ENCODE results near the gene PTPRD. TPM values are rescaled to one million over a fixed set of nuclear protein-coding genes. Genes with fewer than 3 reads are reported as not detected.
A peak's percentile ranks its signal among the peaks of the same experiment; 100 is the strongest.

PTPRD gene
- total and polyA plus RNA-seq, 3 experiments from 2014 or later = 0.02 to 0.04 TPM; not detected in 1

DNA sequence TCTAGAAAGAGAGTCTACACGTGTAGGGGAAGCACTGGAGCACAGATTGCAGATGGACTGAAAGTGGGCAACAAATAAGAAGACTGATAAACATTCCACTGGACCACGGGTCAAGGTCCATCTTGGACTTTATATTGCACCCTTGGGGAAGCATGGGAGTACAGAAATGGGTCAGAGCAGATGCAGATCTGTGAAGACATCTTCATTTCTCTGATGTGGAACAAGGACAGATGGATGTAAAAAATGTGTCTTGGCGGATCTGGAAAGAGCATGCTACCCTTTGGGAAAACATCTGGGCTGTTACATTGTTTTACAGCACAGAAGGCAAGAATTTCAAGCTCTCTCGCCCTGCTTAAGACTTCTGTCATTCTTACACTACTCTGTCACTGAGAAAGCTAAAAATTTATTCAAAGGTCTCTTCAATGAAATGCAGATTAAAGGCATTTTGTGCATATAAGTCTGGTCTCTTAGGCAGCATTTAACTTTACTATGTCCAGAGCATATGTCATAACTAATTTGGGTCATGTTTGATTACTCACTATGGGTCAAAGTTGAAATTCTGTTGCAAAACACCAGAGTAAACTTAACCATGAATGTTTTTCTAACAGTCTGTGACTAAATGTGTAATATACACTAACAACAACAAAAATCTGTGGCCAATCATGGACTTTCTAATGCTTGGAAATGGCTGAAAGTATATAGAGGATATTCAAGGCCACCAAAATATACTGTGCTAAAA lies 2056.9 kb downstream of the PTPRD start:
- H3K27me3 Mint-ChIP-seq = no peaks in the 10 kb centered on the region
- peak overlapping the region in 1 of 8 donors; percentile 28 for H3K27ac Mint-ChIP-seq
- H3K27ac ChIP-seq (ENCODE audit: low read depth, low read length) = no peak overlapping the region
- POLR2A ChIA-PET = no interaction called here
- no peak for DNase-seq
- H3K36me3 ChIP-seq (ENCODE audit: insufficient read depth, low read length) = no peaks in the 10 kb centered on the region
- peaks cover 0 to 2% (median 0%) of the 10 kb centered on the region in 5 donors for H3K9me3 Mint-ChIP-seq
- H3K9me3 ChIP-seq (ENCODE audit: low read length) = no peaks in the 10 kb centered on the region
- H3K4me3 ChIP-seq (ENCODE audit: low read length) = no peak overlapping the region
- H3K4me1 Mint-ChIP-seq = no peaks in the 10 kb centered on the region
- no peaks in the 10 kb centered on the region for H3K36me3 Mint-ChIP-seq
- no peaks in the 10 kb centered on the region for H3K27me3 ChIP-seq (ENCODE audit: insufficient read depth, low read length, poor library complexity, severe bottlenecking)
- no peaks in the 10 kb centered on the region for H3K4me1 ChIP-seq (ENCODE audit: insufficient read depth, low read length)
- no peak overlapping the region for H3K4me3 Mint-ChIP-seq
- CTCF ChIA-PET = no interaction called here

DNA sequence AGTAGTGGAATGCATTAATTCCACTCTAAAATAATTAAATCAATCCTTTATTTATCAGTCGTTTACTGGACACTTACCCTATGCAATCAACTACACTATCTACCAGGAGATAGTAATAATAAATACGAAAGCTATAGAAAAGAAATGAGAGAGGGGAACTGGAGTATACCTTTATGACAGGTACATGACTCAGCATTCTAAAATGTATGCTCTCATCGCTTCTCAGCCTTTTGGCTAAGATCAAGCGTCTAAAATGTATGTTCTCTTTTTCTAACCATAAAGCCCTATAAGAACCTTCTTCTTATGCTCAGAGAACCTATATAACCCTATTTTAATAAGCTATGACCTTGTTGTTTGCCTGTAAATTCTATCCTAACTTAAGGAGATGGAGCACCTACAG lies 2059.4 kb downstream of the PTPRD start:
- Mint-ChIP-seq H3K9me3 (peaks cover 0 to 2% (median 0%) of the 10 kb centered on the region in 5 donors), H3K4me3 (no peak overlapping the region), H3K36me3 (no peaks in the 10 kb centered on the region), H3K4me1 (no peaks in the 10 kb centered on the region), H3K27ac (no peak overlapping the region), H3K27me3 (no peaks in the 10 kb centered on the region)
- CTCF ChIA-PET = no interaction called here
- Histone ChIP-seq H3K4me3 (ENCODE audit: low read length) (no peak overlapping the region), H3K36me3 (ENCODE audit: insufficient read depth, low read length) (no peaks in the 10 kb centered on the region), H3K9me3 (ENCODE audit: low read length) (no peaks in the 10 kb centered on the region), H3K4me1 (ENCODE audit: insufficient read depth, low read length) (no peaks in the 10 kb centered on the region), H3K27me3 (ENCODE audit: insufficient read depth, low read length, poor library complexity, severe bottlenecking) (no peaks in the 10 kb centered on the region), H3K27ac (ENCODE audit: low read depth, low read length) (no peak overlapping the region)
- POLR2A ChIA-PET = no interaction called here
- no peak for DNase-seq

DNA sequence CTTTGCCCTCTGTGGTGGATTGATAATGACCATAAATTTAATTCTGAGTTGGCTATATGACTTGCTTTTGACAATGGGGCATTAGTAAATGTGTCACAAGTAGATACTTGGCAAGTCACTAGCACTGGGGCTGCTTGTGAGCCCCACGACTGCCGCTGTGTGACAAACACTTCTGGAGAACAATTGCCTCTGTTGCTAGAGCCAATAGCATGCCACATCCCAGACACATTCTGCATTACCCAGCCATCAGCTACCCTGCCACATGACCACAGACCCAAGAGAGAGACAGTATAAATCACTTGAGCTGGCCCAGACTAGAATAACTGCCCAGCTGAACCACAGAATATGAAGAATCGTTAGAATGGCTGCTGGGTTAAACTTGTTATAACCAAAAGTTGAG lies 2060.1 kb downstream of the PTPRD start:
- no peaks in the 10 kb centered on the region for H3K9me3 ChIP-seq (ENCODE audit: low read length)
- no peak overlapping the region for H3K4me3 Mint-ChIP-seq
- no peak overlapping the region for H3K27ac ChIP-seq (ENCODE audit: low read depth, low read length)
- no peaks in the 10 kb centered on the region for H3K4me1 ChIP-seq (ENCODE audit: insufficient read depth, low read length)
- DNase-seq = no peak
- H3K9me3 Mint-ChIP-seq = peaks cover 0 to 2% (median 0%) of the 10 kb centered on the region in 5 donors
- no peaks in the 10 kb centered on the region for H3K36me3 Mint-ChIP-seq
- H3K36me3 ChIP-seq (ENCODE audit: insufficient read depth, low read length) = no peaks in the 10 kb centered on the region
- ChIA-PET POLR2A (no interaction called here), CTCF (no interaction called here)
- H3K27ac Mint-ChIP-seq = no peak overlapping the region
- no peaks in the 10 kb centered on the region for H3K4me1 Mint-ChIP-seq
- H3K27me3 Mint-ChIP-seq = no peaks in the 10 kb centered on the region
- H3K4me3 ChIP-seq (ENCODE audit: low read length) = no peak overlapping the region
- H3K27me3 ChIP-seq (ENCODE audit: insufficient read depth, low read length, poor library complexity, severe bottlenecking) = no peaks in the 10 kb centered on the region

DNA sequence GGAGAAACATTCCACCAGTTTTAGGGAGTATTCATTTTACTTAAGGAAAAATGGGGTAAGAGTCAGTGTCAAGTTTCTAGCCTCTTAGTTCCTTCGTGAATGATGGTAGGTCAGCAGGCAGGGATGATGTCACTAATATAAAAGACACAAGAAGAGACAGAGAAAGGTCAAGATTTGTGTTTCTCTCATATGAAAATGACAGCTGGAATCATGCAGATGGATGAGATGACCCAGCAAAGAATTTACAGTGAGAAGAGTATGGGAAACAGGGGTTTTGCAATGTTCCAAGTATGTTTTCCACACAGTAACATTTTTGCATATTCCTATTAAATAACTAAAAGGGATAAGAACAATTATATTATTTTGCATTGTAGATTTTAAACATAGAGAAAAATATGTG lies 2063.6 kb downstream of the PTPRD start:
- DNase-seq = no peak
- Histone ChIP-seq H3K36me3 (ENCODE audit: insufficient read depth, low read length) (no peaks in the 10 kb centered on the region), H3K27me3 (ENCODE audit: insufficient read depth, low read length, poor library complexity, severe bottlenecking) (no peaks in the 10 kb centered on the region), H3K4me3 (ENCODE audit: low read length) (no peak overlapping the region), H3K9me3 (ENCODE audit: low read length) (no peaks in the 10 kb centered on the region), H3K4me1 (ENCODE audit: insufficient read depth, low read length) (no peaks in the 10 kb centered on the region), H3K27ac (ENCODE audit: low read depth, low read length) (no peak overlapping the region)
- ChIA-PET CTCF (no interaction called here), POLR2A (no interaction called here)
- Mint-ChIP-seq H3K27ac (no peak overlapping the region), H3K4me1 (no peaks in the 10 kb centered on the region), H3K4me3 (no peak overlapping the region), H3K27me3 (no peaks in the 10 kb centered on the region), H3K36me3 (no peaks in the 10 kb centered on the region), H3K9me3 (peaks cover 0 to 2% (median 0%) of the 10 kb centered on the region in 5 donors)

DNA sequence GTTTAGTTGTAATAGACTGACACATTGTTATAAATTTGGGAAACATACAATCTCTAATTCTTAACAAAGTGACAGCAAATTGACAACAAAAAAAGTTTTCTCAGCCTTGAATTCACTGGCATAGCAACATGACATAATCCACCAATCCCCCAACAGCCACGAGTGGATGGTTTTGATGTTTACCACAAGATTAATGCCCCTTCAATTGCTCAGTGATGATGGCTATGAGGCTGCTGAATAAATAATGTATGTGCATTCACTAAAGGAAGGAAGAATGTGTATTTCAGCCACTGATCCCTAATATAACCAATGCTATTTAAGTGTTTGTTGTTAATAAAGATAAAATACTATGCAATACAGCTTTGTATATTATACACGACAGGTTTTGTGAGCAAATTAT lies 2069.6 kb downstream of the PTPRD start:
- no peaks in the 10 kb centered on the region for H3K4me1 Mint-ChIP-seq
- no peaks in the 10 kb centered on the region for H3K27me3 Mint-ChIP-seq
- CTCF ChIA-PET = no interaction called here
- H3K27ac Mint-ChIP-seq = no peak overlapping the region
- DNase-seq = no peak
- H3K27ac ChIP-seq (ENCODE audit: low read depth, low read length) = no peak overlapping the region
- POLR2A ChIA-PET = no interaction called here
- no peaks in the 10 kb centered on the region for H3K36me3 Mint-ChIP-seq
- H3K9me3 Mint-ChIP-seq = no peaks in the 10 kb centered on the region
- no peaks in the 10 kb centered on the region for H3K27me3 ChIP-seq (ENCODE audit: insufficient read depth, low read length, poor library complexity, severe bottlenecking)
- no peak overlapping the region for H3K4me3 ChIP-seq (ENCODE audit: low read length)
- H3K4me3 Mint-ChIP-seq = no peak overlapping the region
- no peaks in the 10 kb centered on the region for H3K9me3 ChIP-seq (ENCODE audit: low read length)
- H3K36me3 ChIP-seq (ENCODE audit: insufficient read depth, low read length) = no peaks in the 10 kb centered on the region
- no peaks in the 10 kb centered on the region for H3K4me1 ChIP-seq (ENCODE audit: insufficient read depth, low read length)

DNA sequence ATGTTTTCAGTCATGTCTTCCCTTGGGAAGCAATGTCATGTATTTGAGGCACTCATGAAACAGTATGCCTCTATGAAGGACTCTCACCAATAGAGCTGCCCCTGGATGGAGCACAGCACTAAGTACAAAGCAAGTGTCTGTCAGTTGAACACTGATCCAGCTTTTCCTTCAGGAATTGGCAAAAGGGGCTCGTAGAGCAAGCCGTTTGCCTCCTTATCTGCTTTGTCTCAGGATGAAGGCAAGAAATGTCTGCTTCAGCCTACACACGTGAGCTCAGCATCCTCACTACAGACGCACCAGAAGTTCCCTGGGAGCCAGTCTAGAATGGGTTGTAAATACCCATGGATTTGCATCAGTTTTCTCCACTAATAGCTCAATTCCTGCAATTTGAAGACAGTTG lies 2070.3 kb downstream of the PTPRD start:
- POLR2A ChIA-PET = no interaction called here
- no peaks in the 10 kb centered on the region for H3K27me3 Mint-ChIP-seq
- no peak overlapping the region for H3K4me3 Mint-ChIP-seq
- no peaks in the 10 kb centered on the region for H3K27me3 ChIP-seq (ENCODE audit: insufficient read depth, low read length, poor library complexity, severe bottlenecking)
- no peak overlapping the region for H3K27ac ChIP-seq (ENCODE audit: low read depth, low read length)
- no peaks in the 10 kb centered on the region for H3K4me1 ChIP-seq (ENCODE audit: insufficient read depth, low read length)
- no peaks in the 10 kb centered on the region for H3K9me3 Mint-ChIP-seq
- no peaks in the 10 kb centered on the region for H3K36me3 Mint-ChIP-seq
- H3K27ac Mint-ChIP-seq = no peak overlapping the region
- no peaks in the 10 kb centered on the region for H3K9me3 ChIP-seq (ENCODE audit: low read length)
- CTCF ChIA-PET = no interaction called here
- no peak overlapping the region for H3K4me3 ChIP-seq (ENCODE audit: low read length)
- H3K36me3 ChIP-seq (ENCODE audit: insufficient read depth, low read length) = no peaks in the 10 kb centered on the region
- no peaks in the 10 kb centered on the region for H3K4me1 Mint-ChIP-seq
- DNase-seq = no peak

DNA sequence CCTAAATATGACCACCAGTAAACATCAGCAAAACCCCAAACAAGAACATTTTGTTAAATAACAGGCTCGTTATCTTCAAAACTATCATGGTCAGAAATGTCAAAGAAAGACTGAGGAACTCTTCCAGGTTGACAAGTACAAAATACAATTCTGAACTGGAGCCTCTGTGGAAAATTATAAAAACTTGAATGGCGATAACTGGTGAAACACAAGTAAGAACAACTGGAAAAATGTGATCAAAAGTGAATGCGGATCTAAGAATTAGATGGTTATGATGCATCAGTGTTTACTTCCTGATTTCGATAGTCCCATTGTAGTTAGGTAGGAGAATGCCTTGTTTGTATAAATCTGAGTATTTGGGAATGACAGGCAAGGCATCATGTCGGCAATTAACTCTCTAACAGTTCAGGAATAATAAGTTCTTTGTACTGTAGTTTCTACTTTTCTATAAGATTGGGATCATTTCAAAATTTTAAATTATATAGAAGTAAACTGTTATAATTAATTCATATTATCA lies 2073.1 kb downstream of the PTPRD start:
- no peaks in the 10 kb centered on the region for H3K36me3 ChIP-seq (ENCODE audit: insufficient read depth, low read length)
- CTCF ChIA-PET = no interaction called here
- no peak for DNase-seq

DNA sequence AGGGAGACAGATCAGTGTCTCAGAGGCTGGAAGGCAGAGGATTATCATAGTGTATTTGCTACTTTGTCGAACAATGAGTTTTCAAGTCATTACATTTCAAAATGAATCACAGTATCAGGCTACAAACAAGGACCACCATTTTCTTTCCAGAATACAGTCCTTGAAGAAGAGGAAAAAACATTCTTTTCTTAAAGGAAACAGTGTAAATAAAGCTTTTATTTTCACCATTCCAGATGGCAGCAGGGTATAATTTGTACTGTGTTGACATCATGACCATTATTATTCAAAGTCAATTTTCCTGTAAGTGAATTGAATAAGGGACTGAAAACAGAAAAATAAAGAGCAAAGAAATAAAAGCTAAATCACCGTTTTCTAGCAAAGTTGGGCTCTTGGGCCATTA lies 2076.0 kb downstream of the PTPRD start:
- Mint-ChIP-seq H3K9me3 (no peaks in the 10 kb centered on the region), H3K4me3 (no peak overlapping the region), H3K4me1 (no peaks in the 10 kb centered on the region), H3K27me3 (no peaks in the 10 kb centered on the region), H3K36me3 (no peaks in the 10 kb centered on the region), H3K27ac (no peak overlapping the region)
- H3K9me3 ChIP-seq (ENCODE audit: low read length) = no peaks in the 10 kb centered on the region
- no peak overlapping the region for H3K4me3 ChIP-seq (ENCODE audit: low read length)
- H3K4me1 ChIP-seq (ENCODE audit: insufficient read depth, low read length) = no peaks in the 10 kb centered on the region
- no peaks in the 10 kb centered on the region for H3K27me3 ChIP-seq (ENCODE audit: insufficient read depth, low read length, poor library complexity, severe bottlenecking)
- no peaks in the 10 kb centered on the region for H3K36me3 ChIP-seq (ENCODE audit: insufficient read depth, low read length)
- CTCF ChIA-PET = no interaction called here
- no peak overlapping the region for H3K27ac ChIP-seq (ENCODE audit: low read depth, low read length)
- DNase-seq = no peak
- POLR2A ChIA-PET = no interaction called here

More for the DNA sequence above, 2073.1 kb downstream of the PTPRD start:
- Histone ChIP-seq H3K9me3 (ENCODE audit: low read length) (no peaks in the 10 kb centered on the region), H3K27ac (ENCODE audit: low read depth, low read length) (no peak overlapping the region), H3K27me3 (ENCODE audit: insufficient read depth, low read length, poor library complexity, severe bottlenecking) (no peaks in the 10 kb centered on the region), H3K4me1 (ENCODE audit: insufficient read depth, low read length) (no peaks in the 10 kb centered on the region), H3K4me3 (ENCODE audit: low read length) (no peak overlapping the region)
- H3K27me3 Mint-ChIP-seq = no peaks in the 10 kb centered on the region
- no peaks in the 10 kb centered on the region for H3K36me3 Mint-ChIP-seq
- H3K27ac Mint-ChIP-seq = no peak overlapping the region
- H3K4me3 Mint-ChIP-seq = no peak overlapping the region
- POLR2A ChIA-PET = no interaction called here
- H3K9me3 Mint-ChIP-seq = no peaks in the 10 kb centered on the region
- no peaks in the 10 kb centered on the region for H3K4me1 Mint-ChIP-seq
